SK-N-MC (cell line): ENCODE results near the gene SLC37A1.

Experiments
- DNase-seq: peaks from one replicate; pipeline ENCODE4 v3.0.0-alpha.2; 2011; ENCODE audit warnings: low read depth, low spot score
- H3K27ac ChIP-seq: fragments of 200-600 bp; sonication (generic); 2 replicates; pipeline ENCODE4 v1.5.1; 2016; ENCODE audit warnings: mixed run types
- H3K36me3 ChIP-seq: fragments of 200-600 bp; sonication (generic); 2 replicates; pipeline ENCODE4 v1.6.1; 2017; ENCODE audit warnings: antibody characterized with exemption, low read length, mixed read lengths; ENCODE audit not compliant: insufficient read depth
- H3K4me3 ChIP-seq: fragments of 200-600 bp; sonication (generic); 2 replicates; pipeline ENCODE4 v1.5.1; 2016
- H3K9ac ChIP-seq: fragments of 200-600 bp; sonication (generic); 2 replicates; pipeline ENCODE4 v1.8.0; 2017; ENCODE audit warnings: mixed run types, mixed read lengths; ENCODE audit not compliant: insufficient read length
- H3K9me3 ChIP-seq: fragments of 200-600 bp; sonication (generic); 2 replicates; pipeline ENCODE4 v1.6.1; 2017; ENCODE audit warnings: low read depth, mild to moderate bottlenecking, antibody characterized with exemption, low read length, moderate library complexity, mixed read lengths
- EZH2 ChIP-seq: fragments of 200-600 bp; sonication (generic); IDR thresholded peaks from one replicate; pipeline ENCODE4 v1.6.1; 2017; ENCODE audit warnings: antibody characterized with exemption
- FOXP2 ChIP-seq: optimal IDR thresholded peaks from 2 replicates; pipeline ENCODE3; 2011; ENCODE audit warnings: mild to moderate bottlenecking, moderate library complexity; ENCODE audit not compliant: insufficient read depth; ENCODE audit errors: extremely low read length, control extremely low read depth
- POLR2AphosphoS5 ChIP-seq: IDR thresholded peaks from 2 replicates; pipeline ENCODE4 v1.6.1; 2012; ENCODE audit warnings: mild to moderate bottlenecking, low read depth, low read length, borderline replicate concordance

SLC37A1 gene

DNA sequence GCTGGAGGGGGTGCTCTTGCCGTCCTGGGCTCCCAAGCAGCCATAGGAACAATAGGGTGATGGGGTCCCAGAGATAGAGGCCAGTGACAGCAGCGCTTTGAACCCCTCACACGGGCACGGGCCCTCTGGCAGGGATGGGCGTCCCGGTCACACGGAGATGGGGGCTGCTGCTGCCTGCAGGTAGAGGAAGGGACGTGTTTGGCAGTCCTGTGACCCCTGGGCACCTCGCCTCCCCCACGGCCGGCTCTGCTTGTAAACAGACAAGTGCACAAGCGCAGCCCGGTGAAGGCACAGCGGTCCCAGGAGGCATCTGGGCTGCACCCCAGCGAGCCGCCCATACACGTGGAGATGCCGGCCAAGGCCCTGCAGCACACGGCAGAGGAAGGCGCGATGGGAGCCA is 103.3 kb downstream of the SLC37A1 start:
- no peak overlapping the region for H3K9ac ChIP-seq
- H3K27ac ChIP-seq, result no peak overlapping the region
- no peaks in the 10 kb centered on the region for H3K9me3 ChIP-seq
- H3K4me3 ChIP-seq, result peak overlapping the region; percentile 68; the same call in 1 of the 2 replicates
- H3K36me3 ChIP-seq, result no peaks in the 10 kb centered on the region
- no peak for TF ChIP-seq FOXP2
- no peak for TF ChIP-seq POLR2AphosphoS5
- no peak for TF ChIP-seq EZH2
- no peak for DNase-seq

DNA sequence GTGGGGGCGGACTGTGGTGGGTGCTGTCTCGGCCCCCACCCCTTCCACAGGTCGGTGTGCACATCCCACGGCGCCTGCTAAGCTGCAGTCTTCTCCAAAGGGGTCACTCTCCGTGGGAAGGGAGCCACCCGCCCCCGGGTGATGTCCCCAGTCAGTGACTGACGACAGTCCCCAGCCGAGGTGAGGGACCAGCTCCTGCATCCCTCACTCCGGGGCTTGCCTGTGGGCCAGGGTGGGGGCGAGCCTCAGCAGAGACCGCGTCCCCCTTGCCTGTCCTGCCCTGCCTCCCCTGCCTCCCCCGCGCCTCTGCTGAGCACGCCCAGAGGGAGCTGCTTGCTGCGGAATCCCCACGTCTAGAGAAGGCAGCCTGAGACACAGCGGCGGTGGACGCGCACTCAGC is 103.8 kb downstream of the SLC37A1 start:
- Histone ChIP-seq H3K9me3 (no peaks in the 10 kb centered on the region), H3K9ac (no peak overlapping the region), H3K4me3 (no peak overlapping the region), H3K36me3 (no peaks in the 10 kb centered on the region), H3K27ac (no peak overlapping the region)
- TF ChIP-seq EZH2 (no peak), POLR2AphosphoS5 (no peak), FOXP2 (no peak)
- no peak for DNase-seq

DNA sequence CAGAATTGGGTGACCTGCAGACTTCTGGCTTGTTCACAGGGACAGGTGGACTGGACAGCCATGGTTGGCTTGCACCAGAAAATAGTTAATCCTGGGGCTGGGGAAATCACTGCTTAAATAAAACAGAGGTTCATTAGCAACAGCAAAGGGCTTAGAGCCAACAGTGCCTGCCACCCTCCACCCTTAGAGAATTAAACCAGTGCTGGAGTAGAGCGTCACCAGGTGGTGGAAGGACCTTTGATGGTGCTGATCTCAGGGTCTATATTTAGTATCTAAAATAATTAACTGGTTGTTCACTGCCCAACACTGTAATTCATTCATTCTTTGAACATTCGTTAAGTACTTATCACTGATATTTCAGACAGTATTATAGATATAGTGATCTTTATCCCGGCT is 105.1 kb downstream of the SLC37A1 start:
- no peak for DNase-seq
- Histone ChIP-seq H3K4me3 (no peak overlapping the region), H3K9ac (no peak overlapping the region), H3K36me3 (no peaks in the 10 kb centered on the region), H3K9me3 (no peaks in the 10 kb centered on the region), H3K27ac (no peak overlapping the region)
- TF ChIP-seq POLR2AphosphoS5 (no peak), FOXP2 (no peak), EZH2 (no peak)

DNA sequence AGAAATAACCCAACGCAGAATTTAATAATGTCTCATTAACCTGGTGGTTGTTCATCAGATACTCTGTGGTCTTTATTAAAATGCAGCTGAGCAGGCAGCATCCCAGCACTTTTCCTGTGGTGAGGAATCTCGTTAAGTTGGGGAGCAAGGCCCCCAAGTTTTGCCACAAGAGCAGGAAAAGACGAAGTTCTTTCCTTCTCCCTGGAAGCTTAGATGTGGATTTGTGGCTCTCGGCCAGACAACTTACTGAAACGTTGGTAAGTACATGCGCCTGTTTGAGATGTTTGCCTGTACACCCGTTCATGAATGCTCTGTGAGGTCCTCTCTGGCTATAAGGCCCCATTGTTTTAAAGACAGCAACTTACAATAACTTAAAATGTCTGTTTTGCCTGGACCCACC is 105.5 kb downstream of the SLC37A1 start:
- H3K9ac ChIP-seq, result no peak overlapping the region
- no peak for DNase-seq
- no peaks in the 10 kb centered on the region for H3K36me3 ChIP-seq
- no peak for TF ChIP-seq EZH2
- no peak for TF ChIP-seq FOXP2
- no peak for TF ChIP-seq POLR2AphosphoS5
- no peak overlapping the region for H3K27ac ChIP-seq
- H3K9me3 ChIP-seq, result no peaks in the 10 kb centered on the region
- H3K4me3 ChIP-seq, result no peak overlapping the region

DNA sequence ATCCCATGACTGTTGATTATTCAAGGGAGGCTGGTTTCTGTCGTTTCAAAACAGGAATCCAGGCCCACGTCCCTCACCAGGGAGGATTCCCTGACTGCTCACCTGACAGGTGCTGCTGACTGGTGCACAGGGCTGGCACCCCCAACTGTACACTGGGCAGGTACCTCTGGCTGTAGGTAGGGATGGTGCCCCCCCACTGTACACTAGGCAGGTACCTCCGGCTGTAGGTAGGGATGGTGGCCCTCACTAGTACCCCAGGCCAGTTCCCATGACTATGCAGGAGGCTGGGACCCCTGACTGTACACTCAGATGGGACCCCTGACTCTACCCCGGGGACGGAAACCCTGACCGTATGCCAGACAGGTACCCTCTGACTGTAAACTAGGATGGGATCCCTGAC is 106.2 kb downstream of the SLC37A1 start:
- TF ChIP-seq FOXP2 (no peak), POLR2AphosphoS5 (no peak), EZH2 (no peak)
- Histone ChIP-seq H3K4me3 (no peak overlapping the region), H3K27ac (no peak overlapping the region), H3K36me3 (no peaks in the 10 kb centered on the region), H3K9me3 (no peaks in the 10 kb centered on the region), H3K9ac (no peak overlapping the region)
- DNase-seq, result no peak

DNA sequence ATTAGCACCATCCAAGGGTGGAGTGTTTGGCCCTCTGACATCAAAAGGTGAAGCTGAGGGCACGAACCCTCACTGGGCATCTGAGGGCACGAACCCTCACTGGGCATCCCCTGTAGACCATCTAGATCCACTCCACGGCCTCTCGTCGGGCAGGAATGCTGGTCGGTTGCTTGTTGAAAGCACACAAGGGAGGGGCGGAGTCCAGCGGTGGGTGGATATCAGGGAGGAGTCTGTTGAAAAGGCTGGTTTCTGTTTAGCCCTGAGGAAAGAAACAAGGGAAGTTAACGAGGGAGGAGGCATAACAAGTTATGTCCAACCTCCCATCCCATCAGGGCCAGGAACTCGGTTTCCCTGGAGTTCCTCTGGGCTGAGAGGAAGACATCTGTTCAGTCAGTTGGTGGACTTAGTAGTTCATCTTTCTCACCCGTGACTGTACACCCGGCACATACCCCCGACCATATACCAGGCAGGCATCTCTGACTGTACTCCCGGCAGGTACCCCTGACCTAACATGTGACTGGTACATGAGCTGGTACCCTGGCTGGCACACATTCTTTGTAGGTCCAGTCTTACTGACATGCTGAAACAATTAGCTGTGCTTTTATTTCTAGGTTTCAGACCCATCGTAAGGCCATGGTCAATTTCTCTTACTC is 107.6 kb downstream of the SLC37A1 start:
- Histone ChIP-seq H3K4me3 (no peak overlapping the region), H3K9me3 (no peaks in the 10 kb centered on the region), H3K36me3 (no peaks in the 10 kb centered on the region), H3K27ac (no peak overlapping the region), H3K9ac (no peak overlapping the region)
- TF ChIP-seq FOXP2 (no peak), POLR2AphosphoS5 (no peak), EZH2 (no peak)
- no peak for DNase-seq

DNA sequence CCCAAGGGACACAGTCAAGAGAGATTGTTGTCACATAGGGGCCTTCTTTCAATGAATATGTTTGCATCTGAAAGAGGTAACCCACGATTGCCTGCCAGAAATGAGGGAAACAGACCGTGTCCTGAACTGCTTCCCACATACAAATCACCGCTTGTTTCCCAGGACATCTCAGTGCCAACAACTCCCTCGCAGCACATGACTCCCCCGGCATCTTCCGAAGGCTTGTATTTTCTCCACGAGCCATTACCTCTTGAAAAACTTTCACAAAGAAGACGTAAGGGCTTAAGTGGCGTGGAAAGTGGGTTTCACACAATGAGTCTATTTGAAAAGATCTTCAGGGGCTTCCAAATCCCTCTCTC is 108.1 kb downstream of the SLC37A1 start:
- no peak for DNase-seq
- Histone ChIP-seq H3K36me3 (no peaks in the 10 kb centered on the region), H3K27ac (no peak overlapping the region), H3K9me3 (no peaks in the 10 kb centered on the region), H3K4me3 (no peak overlapping the region), H3K9ac (no peak overlapping the region)
- no peak for TF ChIP-seq FOXP2
- no peak for TF ChIP-seq EZH2
- TF ChIP-seq POLR2AphosphoS5, result no peak

DNA sequence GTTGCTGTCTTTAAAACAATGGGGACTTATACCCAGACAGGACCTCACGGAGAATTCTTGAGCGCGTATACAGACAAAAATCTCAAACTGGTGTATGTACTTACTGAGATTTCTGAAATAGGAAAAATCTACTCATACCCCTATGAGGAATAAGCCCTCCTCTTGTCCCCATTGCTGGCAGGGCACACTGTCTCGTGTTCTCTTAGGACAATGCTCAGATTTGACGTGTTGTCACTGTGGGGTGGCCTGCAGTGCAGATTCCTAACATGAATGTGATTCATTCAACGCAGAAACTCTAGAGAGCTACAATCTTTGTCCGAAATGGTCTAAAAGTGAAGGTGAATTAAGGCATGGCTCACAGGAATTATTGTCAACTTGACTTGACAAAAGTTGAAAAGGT is 108.6 kb downstream of the SLC37A1 start:
- no peaks in the 10 kb centered on the region for H3K9me3 ChIP-seq
- no peak overlapping the region for H3K9ac ChIP-seq
- H3K4me3 ChIP-seq, result no peak overlapping the region
- no peaks in the 10 kb centered on the region for H3K36me3 ChIP-seq
- H3K27ac ChIP-seq, result no peak overlapping the region
- TF ChIP-seq EZH2, result no peak
- no peak for DNase-seq

DNA sequence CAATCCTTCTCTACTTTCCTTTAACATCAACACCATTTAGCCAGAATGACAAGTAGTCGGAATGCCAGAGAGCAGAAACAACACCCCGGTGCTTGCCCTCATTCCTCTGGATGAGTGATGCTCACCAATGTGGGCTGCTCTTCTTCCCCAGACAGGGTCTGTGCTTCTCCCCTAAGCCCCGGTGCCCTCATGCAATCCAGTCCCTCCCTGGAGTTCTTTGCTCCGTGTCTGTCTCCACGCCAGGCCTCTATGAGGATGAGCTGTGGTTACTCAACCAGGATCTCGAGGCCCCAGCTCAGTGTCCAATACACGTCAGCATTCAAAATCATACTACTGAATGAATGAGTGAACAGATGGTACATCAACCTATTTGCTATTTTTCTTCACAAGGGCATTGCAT is 110.0 kb downstream of the SLC37A1 start:
- Histone ChIP-seq H3K36me3 (no peaks in the 10 kb centered on the region), H3K9ac (no peak overlapping the region), H3K27ac (no peak overlapping the region), H3K9me3 (no peaks in the 10 kb centered on the region), H3K4me3 (no peak overlapping the region)
- DNase-seq, result no peak
- TF ChIP-seq FOXP2 (no peak), POLR2AphosphoS5 (no peak), EZH2 (no peak)
